ENCODE data around the gene CNTN6.

GRCh38 chr3:1057436-1057835, 35.4 kb upstream of the CNTN6 start:
- TF ChIP-seq ZNF777 (tag by site-specific recombination; IDR thresholded peaks at IDR 0.05; ENCODE audit: borderline replicate concordance) (no peak), CTCF (tag by site-specific recombination; IDR thresholded peaks at IDR 0.05) (no peak), ZNF792 (tag by site-specific recombination; IDR thresholded peaks at IDR 0.05) (no peak), ZNF174 (tag by site-specific recombination; IDR thresholded peaks at IDR 0.05) (no peak), REST (tag by site-specific recombination; IDR thresholded peaks at IDR 0.05) (no peak), ZNF404 (tag by site-specific recombination; IDR thresholded peaks at IDR 0.05) (no peak), ZNF76 (tag by site-specific recombination; IDR thresholded peaks at IDR 0.05; ENCODE audit: borderline replicate concordance, low read depth) (no peak), GLI4 (tag by site-specific recombination; IDR thresholded peaks at IDR 0.05) (no peak), ZNF521 (tag by site-specific recombination; IDR thresholded peaks at IDR 0.05) (no peak), ZNF211 (tag by site-specific recombination; IDR thresholded peaks at IDR 0.05; ENCODE audit: low read depth) (no peak), ZNF639 (tag by site-specific recombination; IDR thresholded peaks at IDR 0.05) (no peak), ZNF830 (tag by site-specific recombination; IDR thresholded peaks at IDR 0.05; ENCODE audit: low read depth) (no peak)

Measured in HEK293 (cell line).